GM23338 (cell line): ENCODE results near the gene CRTC3.

Experiments
- CTCF ChIP-seq, 2 experiments: fragments of 200-600 bp in 1 of 2; sonication (generic) in 1 of 2; conservative IDR thresholded peaks; 2 replicates each; pipeline versions ENCODE4 v1.5.1 to v1.6.1; 2016 to 2017; ENCODE audit warnings: antibody characterized with exemption in 2 of 2, low read depth in 2 of 2, mild to moderate bottlenecking in 2 of 2, moderate library complexity in 1 of 2
- EZH2 ChIP-seq: fragments of 200-600 bp; sonication (generic); IDR thresholded peaks from one replicate; pipeline ENCODE4 v1.8.0; 2017; ENCODE audit warnings: antibody characterized with exemption, mild to moderate bottlenecking, low read depth; ENCODE audit not compliant: unreplicated experiment
- EZH2phosphoT487 ChIP-seq: fragments of 200-600 bp; sonication (generic); IDR thresholded peaks from one replicate; pipeline ENCODE4 v1.8.1; 2018; ENCODE audit warnings: antibody characterized with exemption; ENCODE audit not compliant: unreplicated experiment
- POLR2AphosphoS5 ChIP-seq: IDR thresholded peaks from 2 replicates; pipeline ENCODE4 v1.6.1; 2016; ENCODE audit warnings: antibody characterized with exemption, low read depth
- REST ChIP-seq: IDR thresholded peaks from one replicate; pipeline ENCODE4 v1.6.1; 2018; ENCODE audit warnings: antibody characterized with exemption; ENCODE audit not compliant: unreplicated experiment

- TF ChIP-seq CTCF (conservative IDR thresholded peaks at IDR 0.05; ENCODE audit: low read depth in 2 of 2): no peak
- TF ChIP-seq REST: no peak
- TF ChIP-seq EZH2phosphoT487: no peak
- no peak for TF ChIP-seq POLR2AphosphoS5
- no peak for TF ChIP-seq EZH2
Measured at GRCh38 chr15:90539789-90540188, 10.1 kb downstream of the CRTC3 start.
